AG10803 (cell line): Measurements from ENCODE around the gene VPS35L.

Experiments used
- DNase-seq: peaks from one replicate; pipeline ENCODE4 v3.0.0; 2010; ENCODE audit warnings: low read depth
- H3K4me3 ChIP-seq: 2 replicates; pipeline ENCODE4 v1.5.1; 2011; ENCODE audit warnings: mild to moderate bottlenecking, low read length, control low read depth
- CTCF ChIP-seq: conservative IDR thresholded peaks from 2 replicates; pipeline ENCODE4 v1.5.1; 2011; ENCODE audit warnings: mild to moderate bottlenecking, low read length, control low read depth, inconsistent platforms

Gene VPS35L

GRCh38 chr16:19654147-19654546 lies 98.6 kb downstream of the VPS35L start:
- H3K4me3 ChIP-seq, result no peak overlapping the region
- TF ChIP-seq CTCF, result no peak
- DNase-seq, result no peak

GRCh38 chr16:19655242-19655777 lies 99.8 kb downstream of the VPS35L start:
- DNase-seq, result no peak

GRCh38 chr16:19657831-19658230 lies 102.3 kb downstream of the VPS35L start:
- TF ChIP-seq CTCF, result no peak
- H3K4me3 ChIP-seq, result no peak overlapping the region

More at GRCh38 chr16:19655242-19655777, 99.8 kb downstream of the VPS35L start:
- no peak overlapping the region for H3K4me3 ChIP-seq
- no peak for TF ChIP-seq CTCF

GRCh38 chr16:19659554-19659953 lies 104.1 kb downstream of the VPS35L start:
- no peak overlapping the region for H3K4me3 ChIP-seq
- peak; percentile 26 for TF ChIP-seq CTCF
- DNase-seq, result no peak

More at GRCh38 chr16:19657831-19658230, 102.3 kb downstream of the VPS35L start:
- DNase-seq, result no peak

GRCh38 chr16:19660432-19660831 lies 104.9 kb downstream of the VPS35L start:
- H3K4me3 ChIP-seq, result no peak overlapping the region
- DNase-seq, result no peak
- no peak for TF ChIP-seq CTCF

- DNase-seq, result no peak
Measured at GRCh38 chr16:19662351-19662750, 106.8 kb downstream of the VPS35L start.

More at GRCh38 chr16:19662351-19662750, 106.8 kb downstream of the VPS35L start:
- no peak for TF ChIP-seq CTCF
- H3K4me3 ChIP-seq, result no peak overlapping the region
